OCI-LY7 (cell line): Measurements from ENCODE around the gene TXNRD1. TPM values are rescaled to one million over a fixed set of nuclear protein-coding genes. Genes with fewer than 3 reads are reported as not detected.

Experiments
- BruUV-seq: library from RNA; stranded (reverse); fragments of 400-500 nt; replicated peaks from 2 replicates; lab custom pipeline; 2021; lab: Mats Ljungman, UMichigan
- CTCF ChIA-PET: fragments of 300-600 bp; sonication (Branson Sonifier 250); formaldehyde crosslinking; loops from one replicate; lab custom pipeline; 2022; ENCODE audit warnings: antibody characterized with exemption; ENCODE audit not compliant: unreplicated experiment; lab: Charles Lee
- POLR2A ChIA-PET: fragments of 300-600 bp; sonication (Branson Sonifier 250); formaldehyde crosslinking; loops from one replicate; lab custom pipeline; 2022; ENCODE audit warnings: antibody characterized with exemption; lab: Charles Lee
- DNase-seq: peaks from one replicate; pipeline ENCODE4 v3.0.0-alpha.2; 2015; ENCODE audit warnings: low spot score
- H2AFZ ChIP-seq: fragments of 200-600 bp; sonication (generic), shearing (Covaris generic); 2 replicates; pipeline ENCODE4 v1.6.1; 2014; ENCODE audit warnings: mild to moderate bottlenecking, antibody characterized with exemption, low read length, moderate library complexity
- H3K27ac ChIP-seq: fragments of 200-600 bp; sonication (generic); 2 replicates; pipeline ENCODE4 v1.5.1; 2014; ENCODE audit warnings: mixed run types, low read depth, mild to moderate bottlenecking, moderate library complexity, low read length, inconsistent platforms; ENCODE audit not compliant: poor library complexity, severe bottlenecking
- H3K36me3 ChIP-seq: fragments of 200-600 bp; sonication (generic); 2 replicates; pipeline ENCODE4 v1.6.1; 2014; ENCODE audit warnings: mild to moderate bottlenecking, antibody characterized with exemption, low read length, moderate library complexity, mixed read lengths; ENCODE audit not compliant: insufficient read depth
- H3K4me1 ChIP-seq: fragments of 200-600 bp; sonication (generic); 2 replicates; pipeline ENCODE4 v1.5.1; 2014; ENCODE audit warnings: mild to moderate bottlenecking, low read length; ENCODE audit not compliant: insufficient read depth, poor library complexity, severe bottlenecking
- H3K4me2 ChIP-seq: fragments of 200-600 bp; sonication (generic); 2 replicates; pipeline ENCODE4 v1.6.1; 2014; ENCODE audit warnings: mild to moderate bottlenecking, low read length
- H3K4me3 ChIP-seq: fragments of 200-600 bp; sonication (generic); 2 replicates; pipeline ENCODE4 v1.5.1; 2014; ENCODE audit warnings: mild to moderate bottlenecking, low read depth, low read length; ENCODE audit not compliant: poor library complexity, severe bottlenecking
- H3K79me2 ChIP-seq: fragments of 200-600 bp; sonication (generic); 2 replicates; pipeline ENCODE4 v1.6.1; 2016; ENCODE audit warnings: low read depth, mild to moderate bottlenecking, low read length, moderate library complexity, mixed read lengths; ENCODE audit not compliant: insufficient read depth
- H3K9me2 ChIP-seq: fragments of 200-600 bp; sonication (generic); 2 replicates; pipeline ENCODE4 v1.6.1; 2016; ENCODE audit warnings: mild to moderate bottlenecking, low read length, mixed read lengths; ENCODE audit not compliant: insufficient read depth
- H3K9me3 ChIP-seq: fragments of 200-600 bp; sonication (generic); 2 replicates; pipeline ENCODE4 v1.6.1; 2014; ENCODE audit warnings: mild to moderate bottlenecking, mixed run types, low read length, mixed read lengths
- H4K20me1 ChIP-seq: fragments of 200-600 bp; sonication (generic); 2 replicates; pipeline ENCODE4 v1.6.1; 2014; ENCODE audit warnings: mild to moderate bottlenecking, antibody characterized with exemption, low read length, moderate library complexity, mixed read lengths; ENCODE audit not compliant: insufficient read depth
- EZH2phosphoT487 ChIP-seq: fragments of 200-600 bp; sonication (generic); IDR thresholded peaks from 2 replicates; pipeline ENCODE4 v1.6.1; 2018; ENCODE audit warnings: low read depth, borderline replicate concordance, mild to moderate bottlenecking, mixed run types, antibody characterized with exemption, low read length, moderate library complexity, mixed read lengths
- intact Hi-C: fragments of 100-400 bp; cut with micrococcal nuclease; formaldehyde crosslinking; loops from one replicate; pipeline ENCODE4 v1.10.0; 2022; ENCODE audit not compliant: unreplicated experiment
- total RNA-seq, 2 experiments: library from RNA; depleted of rRNA in 1 of 2; stranded (reverse); fragments of >200 nt in 1 of 2; shearing (Covaris generic) in 1 of 2; gene quantifications; 2 replicates each; pipeline ENCODE4 v1.2.3, GENCODE V29; 2014 to 2022
- TF ChIP-seq, protein P1 (sequence below): fragments of 200-600 bp; sonication (generic); conservative IDR thresholded peaks from 2 replicates; pipeline ENCODE4 v1.5.1; 2014; ENCODE audit warnings: mild to moderate bottlenecking, antibody characterized with exemption, low read length, moderate library complexity, mixed read lengths

Gene TXNRD1
- total RNA-seq, 2 experiments from 2014 or later, result 117 to 132 TPM

DNA sequence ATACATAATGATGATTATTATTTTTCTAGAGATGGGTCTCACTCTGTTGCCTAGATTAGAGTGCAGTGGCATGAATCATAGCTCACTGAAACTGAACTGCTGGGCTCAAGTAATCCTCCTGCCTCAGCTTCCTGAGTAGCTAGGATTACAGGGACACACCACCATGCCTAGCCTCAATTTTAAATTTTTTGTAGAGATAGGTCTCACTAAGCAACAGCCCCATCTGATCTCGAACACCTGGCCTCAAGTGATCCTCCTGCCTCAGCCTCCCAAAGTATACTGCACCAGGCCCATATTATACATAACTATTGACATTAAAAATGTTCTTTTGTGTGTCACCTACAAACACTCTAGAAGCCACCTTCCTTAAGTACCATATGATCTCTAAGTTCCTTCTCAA is 3.4 kb downstream of the TXNRD1 start:
- intact Hi-C loops, result no loop called here
- Histone ChIP-seq H3K27ac (no peak overlapping the region), H3K4me1 (no peaks in the 10 kb centered on the region), H2AFZ (no peak overlapping the region), H3K4me3 (no peak overlapping the region), H3K9me3 (no peaks in the 10 kb centered on the region), H3K9me2 (no peaks in the 10 kb centered on the region), H3K79me2 (no peaks in the 10 kb centered on the region), H4K20me1 (no peaks in the 10 kb centered on the region), H3K36me3 (no peaks in the 10 kb centered on the region), H3K4me2 (no peak overlapping the region)
- CTCF ChIA-PET, result interaction anchor here (0.6 kb wide), 1 partner anchor 813 kb away, joined by 3 read pairs; no protein-coding TSS in a partner anchor
- no peak for DNase-seq
- TF ChIP-seq EZH2phosphoT487, result no peak
- TF ChIP-seq, protein P1, sequence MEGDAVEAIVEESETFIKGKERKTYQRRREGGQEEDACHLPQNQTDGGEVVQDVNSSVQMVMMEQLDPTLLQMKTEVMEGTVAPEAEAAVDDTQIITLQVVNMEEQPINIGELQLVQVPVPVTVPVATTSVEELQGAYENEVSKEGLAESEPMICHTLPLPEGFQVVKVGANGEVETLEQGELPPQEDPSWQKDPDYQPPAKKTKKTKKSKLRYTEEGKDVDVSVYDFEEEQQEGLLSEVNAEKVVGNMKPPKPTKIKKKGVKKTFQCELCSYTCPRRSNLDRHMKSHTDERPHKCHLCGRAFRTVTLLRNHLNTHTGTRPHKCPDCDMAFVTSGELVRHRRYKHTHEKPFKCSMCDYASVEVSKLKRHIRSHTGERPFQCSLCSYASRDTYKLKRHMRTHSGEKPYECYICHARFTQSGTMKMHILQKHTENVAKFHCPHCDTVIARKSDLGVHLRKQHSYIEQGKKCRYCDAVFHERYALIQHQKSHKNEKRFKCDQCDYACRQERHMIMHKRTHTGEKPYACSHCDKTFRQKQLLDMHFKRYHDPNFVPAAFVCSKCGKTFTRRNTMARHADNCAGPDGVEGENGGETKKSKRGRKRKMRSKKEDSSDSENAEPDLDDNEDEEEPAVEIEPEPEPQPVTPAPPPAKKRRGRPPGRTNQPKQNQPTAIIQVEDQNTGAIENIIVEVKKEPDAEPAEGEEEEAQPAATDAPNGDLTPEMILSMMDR, result no peak
- BruUV-seq, result no TSS peak
- POLR2A ChIA-PET, result interaction anchor here (1.0 kb wide), 1 partner anchor 1003 kb away, joined by 3 read pairs; no protein-coding TSS in a partner anchor

DNA sequence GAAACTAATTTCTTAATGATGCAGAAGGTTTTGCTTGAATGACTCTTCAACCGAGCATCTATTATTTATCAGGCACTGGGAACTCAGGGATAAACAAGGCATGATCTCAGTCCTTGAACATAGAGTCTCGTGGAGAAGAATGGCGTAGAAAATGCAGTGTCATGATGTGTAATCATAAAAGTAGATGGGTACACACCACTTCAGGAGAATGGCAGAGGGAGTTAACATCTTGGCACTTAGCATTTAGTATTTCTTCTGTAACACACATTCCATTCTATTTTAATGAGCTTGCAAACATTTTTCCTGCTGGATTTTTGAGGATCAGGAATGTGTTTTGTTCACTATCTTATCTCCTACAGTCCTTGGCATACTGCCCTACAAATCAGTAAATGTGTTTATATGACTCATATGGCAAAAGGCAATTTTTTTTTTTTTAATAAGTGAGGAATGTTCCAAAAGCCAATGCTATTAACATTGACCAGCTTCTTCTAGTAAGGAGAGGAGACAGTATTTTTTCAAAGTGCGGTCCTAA is 3.8 kb downstream of the TXNRD1 start:
- ChIA-PET POLR2A (interaction anchor here (0.6 to 1.1 kb wide), 3 partner anchors 23 to 1003 kb away, joined by 3 to 7 read pairs (median 3); no protein-coding TSS in a partner anchor), CTCF (interaction anchor here (0.6 kb wide), 1 partner anchor 813 kb away, joined by 3 read pairs; no protein-coding TSS in a partner anchor)
- no peaks in the 10 kb centered on the region for H3K9me3 ChIP-seq
- TF ChIP-seq EZH2phosphoT487, result no peak
- TF ChIP-seq, protein P1, result no peak
- intact Hi-C loops, result no loop called here
- BruUV-seq, result no TSS peak
- no peak overlapping the region for H2AFZ ChIP-seq
- H3K79me2 ChIP-seq, result no peaks in the 10 kb centered on the region
- H4K20me1 ChIP-seq, result no peaks in the 10 kb centered on the region
- no peak overlapping the region for H3K4me2 ChIP-seq
- no peak for DNase-seq
- H3K27ac ChIP-seq, result no peak overlapping the region
- H3K36me3 ChIP-seq, result no peaks in the 10 kb centered on the region
- H3K4me3 ChIP-seq, result no peak overlapping the region
- no peaks in the 10 kb centered on the region for H3K4me1 ChIP-seq
- H3K9me2 ChIP-seq, result no peaks in the 10 kb centered on the region

DNA sequence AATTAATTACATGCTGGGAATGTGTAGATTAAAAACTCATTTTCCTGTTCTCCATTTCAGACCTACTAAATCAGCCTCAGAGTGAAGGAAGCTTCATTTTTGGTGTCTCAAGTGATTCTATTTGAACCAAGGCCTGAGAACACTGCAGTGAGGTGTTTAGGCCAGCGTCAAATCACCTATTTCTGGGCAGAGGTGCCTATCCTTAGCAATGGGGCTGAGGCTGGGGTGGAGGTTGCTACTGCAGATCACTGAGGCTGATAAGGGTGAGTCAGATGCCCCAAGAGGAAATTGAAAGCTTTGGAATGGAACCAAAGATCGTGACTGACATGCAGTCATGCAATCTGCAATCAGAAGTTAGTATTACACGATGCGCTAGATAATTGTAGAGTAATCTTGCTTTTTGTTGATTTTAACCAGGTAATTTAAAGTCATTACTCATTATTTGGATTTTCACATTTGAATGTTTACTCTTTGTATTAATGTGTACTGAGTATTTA is 4.4 kb downstream of the TXNRD1 start:
- Histone ChIP-seq H3K27ac (no peak overlapping the region), H3K4me3 (no peak overlapping the region), H4K20me1 (no peaks in the 10 kb centered on the region), H3K9me2 (no peaks in the 10 kb centered on the region), H3K4me1 (no peaks in the 10 kb centered on the region), H3K79me2 (no peaks in the 10 kb centered on the region), H3K9me3 (no peaks in the 10 kb centered on the region), H2AFZ (no peak overlapping the region), H3K4me2 (no peak overlapping the region), H3K36me3 (no peaks in the 10 kb centered on the region)
- DNase-seq, result no peak
- no TSS peak for BruUV-seq
- intact Hi-C loops, result no loop called here
- TF ChIP-seq, protein P1, result no peak
- TF ChIP-seq EZH2phosphoT487, result no peak
- POLR2A ChIA-PET, result interaction anchor here (0.6 to 1.1 kb wide), 4 partner anchors 23 to 1270 kb away, joined by 3 to 7 read pairs (median 4); no protein-coding TSS in a partner anchor
- CTCF ChIA-PET, result no interaction called here
